Glutamatergic neuron (in vitro differentiated cells): ENCODE results near the gene SLC9A3. TPM values are rescaled to one million over a fixed set of nuclear protein-coding genes. Genes with fewer than 3 reads are reported as not detected.

ENCODE experiments used
- DNase-seq: peaks from one replicate; pipeline ENCODE4 v3.0.0; 2022
- H3K27ac Mint-ChIP-seq: one replicate; pipeline ENCODE4 v1.8.0; 2020; ENCODE audit warnings: mild to moderate bottlenecking, mixed read lengths, inconsistent platforms; ENCODE audit not compliant: unreplicated experiment
- H3K27me3 Mint-ChIP-seq: one replicate; pipeline ENCODE4 v1.8.0; 2020; ENCODE audit warnings: mild to moderate bottlenecking, moderate library complexity, mixed read lengths, inconsistent platforms; ENCODE audit not compliant: unreplicated experiment
- H3K36me3 Mint-ChIP-seq: one replicate; pipeline ENCODE4 v1.8.0; 2020; ENCODE audit warnings: mild to moderate bottlenecking, mixed read lengths, inconsistent platforms; ENCODE audit not compliant: unreplicated experiment
- H3K4me1 Mint-ChIP-seq: one replicate; pipeline ENCODE4 v1.8.0; 2020; ENCODE audit warnings: mild to moderate bottlenecking, low read depth, mixed read lengths, inconsistent platforms; ENCODE audit not compliant: unreplicated experiment
- H3K4me3 Mint-ChIP-seq: one replicate; pipeline ENCODE4 v1.8.0; 2020; ENCODE audit warnings: mild to moderate bottlenecking, mixed read lengths, inconsistent platforms; ENCODE audit not compliant: unreplicated experiment
- H3K9me3 Mint-ChIP-seq: one replicate; pipeline ENCODE4 v1.8.0; 2020; ENCODE audit warnings: mild to moderate bottlenecking, moderate library complexity, mixed read lengths, inconsistent platforms; ENCODE audit not compliant: unreplicated experiment
- total RNA-seq: library from RNA; stranded (reverse); fragmentation: NEBNext Ultra II Directional; extraction: Animal tissue kit (Norgen Biotek cat#: 25700); gene quantifications from one replicate; pipeline ENCODE4 v1.2.1, GENCODE V29; 2021; ENCODE audit not compliant: unreplicated experiment
- TF ChIP-seq, protein P1 (sequence below): fragments of 200-600 bp; sonication (generic); IDR thresholded peaks from one replicate; pipeline ENCODE4 v1.5.0; 2021; ENCODE audit not compliant: partially characterized antibody, unreplicated experiment

The SLC9A3 gene
- total RNA-seq, 1 donor from 2014 or later, result 1.1 TPM

DNA sequence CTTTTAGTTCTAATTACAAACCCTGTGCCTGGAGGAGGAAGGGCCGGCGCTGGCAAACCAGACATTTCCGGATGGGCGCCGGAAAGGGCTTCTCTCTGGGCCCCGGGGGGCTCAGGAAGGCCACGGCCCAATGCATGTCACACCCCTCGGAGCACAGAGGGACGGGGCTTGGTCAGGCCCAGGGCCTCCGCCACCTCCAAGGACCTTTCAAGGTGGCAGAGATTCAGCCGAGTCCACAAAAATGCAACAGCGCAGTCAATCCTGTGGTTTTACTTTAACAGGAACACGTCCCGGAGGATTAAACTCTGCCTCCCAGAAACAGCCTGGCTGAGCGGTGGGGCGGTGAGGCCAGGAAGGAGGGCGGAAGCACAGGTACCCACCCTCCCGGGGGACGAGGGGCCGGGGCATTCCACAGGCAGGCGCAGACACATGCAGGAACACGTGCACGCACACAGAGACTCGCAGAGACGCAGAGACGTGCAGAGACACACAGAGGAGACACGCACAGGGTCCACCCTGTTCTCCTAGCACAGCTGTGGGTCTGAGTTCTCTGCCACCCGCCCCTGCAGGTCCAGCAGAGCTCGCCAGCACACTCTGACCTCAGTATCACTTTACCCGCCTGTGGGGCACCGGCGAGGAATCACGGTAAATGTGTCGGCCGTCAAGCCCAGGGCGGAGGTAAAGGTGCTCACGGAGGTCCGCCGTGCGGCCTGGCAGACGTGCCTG lies 23.0 kb downstream of the SLC9A3 start:
- no peak for DNase-seq
- Mint-ChIP-seq H3K36me3 (no peaks in the 10 kb centered on the region), H3K27ac (no peak overlapping the region), H3K27me3 (peaks cover 9% of the 10 kb centered on the region), H3K4me3 (no peak overlapping the region), H3K9me3 (peaks cover 6% of the 10 kb centered on the region), H3K4me1 (no peaks in the 10 kb centered on the region)
- TF ChIP-seq, protein P1, sequence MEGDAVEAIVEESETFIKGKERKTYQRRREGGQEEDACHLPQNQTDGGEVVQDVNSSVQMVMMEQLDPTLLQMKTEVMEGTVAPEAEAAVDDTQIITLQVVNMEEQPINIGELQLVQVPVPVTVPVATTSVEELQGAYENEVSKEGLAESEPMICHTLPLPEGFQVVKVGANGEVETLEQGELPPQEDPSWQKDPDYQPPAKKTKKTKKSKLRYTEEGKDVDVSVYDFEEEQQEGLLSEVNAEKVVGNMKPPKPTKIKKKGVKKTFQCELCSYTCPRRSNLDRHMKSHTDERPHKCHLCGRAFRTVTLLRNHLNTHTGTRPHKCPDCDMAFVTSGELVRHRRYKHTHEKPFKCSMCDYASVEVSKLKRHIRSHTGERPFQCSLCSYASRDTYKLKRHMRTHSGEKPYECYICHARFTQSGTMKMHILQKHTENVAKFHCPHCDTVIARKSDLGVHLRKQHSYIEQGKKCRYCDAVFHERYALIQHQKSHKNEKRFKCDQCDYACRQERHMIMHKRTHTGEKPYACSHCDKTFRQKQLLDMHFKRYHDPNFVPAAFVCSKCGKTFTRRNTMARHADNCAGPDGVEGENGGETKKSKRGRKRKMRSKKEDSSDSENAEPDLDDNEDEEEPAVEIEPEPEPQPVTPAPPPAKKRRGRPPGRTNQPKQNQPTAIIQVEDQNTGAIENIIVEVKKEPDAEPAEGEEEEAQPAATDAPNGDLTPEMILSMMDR, result no peak

DNA sequence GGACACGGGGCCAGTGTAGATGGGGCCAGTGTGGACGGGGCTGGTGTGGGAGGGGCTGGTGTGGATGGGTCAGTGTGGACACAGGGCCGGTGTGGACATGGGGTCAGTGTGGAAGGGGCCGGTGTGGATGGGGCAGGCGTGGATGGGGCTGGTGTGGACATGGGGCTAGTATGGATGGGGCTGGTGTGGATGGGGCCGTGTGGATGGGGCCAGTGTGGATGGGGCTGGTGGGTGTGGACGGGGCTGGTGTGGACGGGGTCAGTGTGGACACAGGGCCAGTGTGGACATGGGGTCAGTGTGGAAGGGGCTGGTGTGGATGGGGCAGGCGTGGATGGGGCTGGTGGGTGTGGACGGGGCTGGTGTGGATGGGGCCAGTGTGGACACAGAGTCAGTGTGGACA lies 23.8 kb downstream of the SLC9A3 start:
- TF ChIP-seq, protein P1, result no peak
- no peaks in the 10 kb centered on the region for H3K4me1 Mint-ChIP-seq
- H3K4me3 Mint-ChIP-seq, result no peak overlapping the region
- H3K36me3 Mint-ChIP-seq, result no peaks in the 10 kb centered on the region
- no peak overlapping the region for H3K27ac Mint-ChIP-seq
- peaks cover 6% of the 10 kb centered on the region for H3K9me3 Mint-ChIP-seq
- H3K27me3 Mint-ChIP-seq, result peaks cover 14% of the 10 kb centered on the region
- DNase-seq, result no peak

DNA sequence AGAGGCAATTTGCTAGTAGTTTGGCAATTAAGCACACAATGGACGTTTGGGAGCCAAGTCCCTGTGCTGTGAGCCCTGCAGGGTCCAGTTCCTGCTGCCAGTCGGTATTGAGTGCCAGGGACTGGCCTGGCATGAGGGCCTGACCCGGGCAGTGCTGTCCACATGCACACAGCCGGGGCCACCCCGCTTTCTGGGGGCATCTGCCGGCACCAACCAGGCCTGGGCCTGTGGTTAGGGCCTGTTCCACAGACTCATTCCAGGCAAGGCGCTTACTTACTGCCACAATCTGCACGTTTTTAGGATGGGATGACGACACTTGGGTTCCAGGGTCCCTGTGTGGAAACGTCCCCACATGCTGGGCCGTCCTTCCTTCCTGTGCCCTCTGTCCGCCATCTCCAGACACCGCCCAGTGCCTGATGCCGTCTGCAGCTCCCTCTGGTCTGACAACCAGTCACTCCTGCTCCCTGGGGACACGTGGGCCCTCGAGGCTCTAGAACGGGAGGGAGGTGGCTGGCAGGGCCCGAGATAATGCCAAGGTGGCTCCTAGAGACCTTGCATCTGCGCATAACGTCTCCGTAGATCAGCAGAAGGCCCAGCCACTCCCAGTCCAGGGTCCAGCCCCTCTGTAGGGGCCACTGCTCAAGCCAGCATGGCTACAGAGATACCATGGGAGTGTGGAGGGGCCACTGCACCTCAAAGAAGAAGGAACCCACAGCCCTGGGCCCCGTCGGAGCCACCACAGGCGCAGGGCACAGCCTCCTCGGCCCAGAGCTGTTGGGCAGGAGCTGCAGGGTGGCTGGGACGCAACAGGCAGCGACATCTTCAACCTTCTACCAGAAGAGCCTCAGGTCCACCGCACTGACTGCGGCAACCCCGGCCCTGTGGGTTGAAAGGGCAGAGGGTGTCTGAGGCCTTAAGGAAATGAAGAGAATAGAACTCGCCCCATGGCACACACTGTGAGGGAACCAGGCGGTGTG lies 24.7 kb downstream of the SLC9A3 start:
- H3K4me1 Mint-ChIP-seq, result no peaks in the 10 kb centered on the region
- peaks cover 16% of the 10 kb centered on the region for H3K27me3 Mint-ChIP-seq
- DNase-seq, result no peak
- no peak overlapping the region for H3K4me3 Mint-ChIP-seq
- no peaks in the 10 kb centered on the region for H3K36me3 Mint-ChIP-seq
- peaks cover 6% of the 10 kb centered on the region for H3K9me3 Mint-ChIP-seq
- no peak overlapping the region for H3K27ac Mint-ChIP-seq
- TF ChIP-seq, protein P1, result no peak

DNA sequence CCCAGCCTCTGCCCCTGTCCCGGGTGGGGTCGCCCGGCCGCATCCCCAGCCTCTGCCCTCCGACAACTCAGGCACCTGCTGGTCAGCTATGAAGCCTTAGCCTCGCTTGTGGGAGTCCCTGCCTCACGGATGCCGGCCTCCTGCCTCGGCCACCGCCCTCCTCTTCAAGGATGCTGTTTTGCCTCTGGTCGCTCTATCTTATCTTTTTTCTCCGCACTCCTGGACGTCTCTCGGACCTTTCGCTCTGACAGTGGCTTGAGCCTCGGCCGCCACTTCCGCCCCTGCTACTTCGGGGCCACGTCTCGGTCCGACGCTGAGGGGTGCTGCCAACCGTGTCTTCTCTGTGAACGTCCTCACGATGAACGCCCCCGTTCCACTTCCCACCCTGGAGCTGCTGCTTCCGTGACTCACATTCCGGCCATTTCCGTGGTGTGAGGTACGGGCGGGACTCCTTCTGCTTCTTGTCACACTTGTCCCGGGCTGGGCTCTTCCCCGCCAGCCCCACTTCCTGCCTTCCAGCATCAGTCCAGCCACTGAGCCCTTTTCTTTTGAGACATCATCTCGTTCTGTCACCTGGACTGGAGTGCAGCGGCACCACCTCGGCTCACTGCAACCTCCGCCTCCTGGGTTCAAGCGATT lies 26.3 kb downstream of the SLC9A3 start:
- DNase-seq, result no peak
- peaks cover under 1% of the 10 kb centered on the region for H3K4me1 Mint-ChIP-seq
- TF ChIP-seq, protein P1, result no peak
- H3K27me3 Mint-ChIP-seq, result peaks cover 16% of the 10 kb centered on the region
- no peak overlapping the region for H3K4me3 Mint-ChIP-seq
- no peaks in the 10 kb centered on the region for H3K36me3 Mint-ChIP-seq
- H3K9me3 Mint-ChIP-seq, result peaks cover 4% of the 10 kb centered on the region
- H3K27ac Mint-ChIP-seq, result no peak overlapping the region
